PC-3 (cell line): ENCODE data around the gene ESR2. TPM values are rescaled to one million over a fixed set of nuclear protein-coding genes. Genes with fewer than 3 reads are reported as not detected.

Experiments
- ATAC-seq: fragments of 200-7000 bp; cut with Tn5 transposase; 2 replicates; pipeline ENCODE4 v1.9.1; 2020; ENCODE audit warnings: mild to moderate bottlenecking, moderate library complexity
- BruUV-seq: library from RNA; stranded (reverse); fragments of 400-500 nt; replicated peaks from 2 replicates; lab custom pipeline; 2021; lab: Mats Ljungman, UMichigan
- CTCF ChIA-PET: fragments of 300-600 bp; sonication (Branson Sonifier 250); formaldehyde crosslinking; loops from one replicate; lab custom pipeline; 2022; ENCODE audit warnings: antibody characterized with exemption; lab: Charles Lee
- POLR2A ChIA-PET: fragments of 300-600 bp; sonication (Branson Sonifier 250); formaldehyde crosslinking; loops from one replicate; lab custom pipeline; 2022; ENCODE audit warnings: antibody characterized with exemption; ENCODE audit not compliant: unreplicated experiment; lab: Charles Lee
- DNase-seq: peaks from one replicate; pipeline ENCODE4 v3.0.0-alpha.2; 2015
- H2AFZ ChIP-seq: fragments of 300-600 bp; sonication (generic); 2 replicates; pipeline ENCODE4 v1.6.0; 2016; ENCODE audit warnings: antibody characterized with exemption, low read length
- H3F3A ChIP-seq: fragments of 300-600 bp; sonication (generic); one replicate; pipeline ENCODE4 v1.6.0; 2017; ENCODE audit warnings: antibody characterized with exemption, low read length, control low read depth, mild to moderate bottlenecking; ENCODE audit not compliant: unreplicated experiment
- H3K27ac ChIP-seq: fragments of 300-600 bp; sonication (generic); 2 replicates; pipeline ENCODE4 v1.5.1; 2016; ENCODE audit warnings: mild to moderate bottlenecking, low read length
- H3K27me3 ChIP-seq: fragments of 300-600 bp; sonication (generic); 2 replicates; pipeline ENCODE4 v1.6.1; 2016; ENCODE audit warnings: low read length, mixed read lengths
- H3K36me3 ChIP-seq: fragments of 300-600 bp; sonication (generic); 2 replicates; pipeline ENCODE4 v1.6.1; 2016; ENCODE audit warnings: low read depth, mixed run types, low read length, mixed read lengths
- H3K4me1 ChIP-seq: fragments of 300-600 bp; sonication (generic); 2 replicates; pipeline ENCODE4 v1.5.1; 2016; ENCODE audit warnings: low read length; ENCODE audit not compliant: insufficient read depth
- H3K4me2 ChIP-seq: fragments of 300-600 bp; sonication (generic); 2 replicates; pipeline ENCODE4 v1.6.0; 2016; ENCODE audit warnings: low read length
- H3K4me3 ChIP-seq: fragments of 300-600 bp; sonication (generic); 2 replicates; pipeline ENCODE4 v1.5.1; 2016; ENCODE audit warnings: mild to moderate bottlenecking, low read length, mixed read lengths
- H3K79me2 ChIP-seq: fragments of 300-600 bp; sonication (generic); 2 replicates; pipeline ENCODE4 v1.6.1; 2017; ENCODE audit warnings: low read length, mixed read lengths
- H3K9ac ChIP-seq: fragments of 300-600 bp; sonication (generic); 2 replicates; pipeline ENCODE4 v1.6.0; 2016; ENCODE audit warnings: mild to moderate bottlenecking, low read length
- H3K9me2 ChIP-seq: fragments of 300-600 bp; sonication (generic); replicated peaks from 2 replicates; pipeline ENCODE4 v1.6.1; 2016; ENCODE audit warnings: mixed run types, low read length, mixed read lengths
- H3K9me3 ChIP-seq: fragments of 300-600 bp; sonication (generic); 2 replicates; pipeline ENCODE4 v1.6.1; 2016; ENCODE audit warnings: low read length, mixed read lengths
- H4K20me1 ChIP-seq: fragments of 300-600 bp; sonication (generic); 2 replicates; pipeline ENCODE4 v1.6.1; 2016; ENCODE audit warnings: low read length, mixed read lengths
- CTCF ChIP-seq: fragments of 300-600 bp; sonication (generic); conservative IDR thresholded peaks from 2 replicates; pipeline ENCODE4 v1.5.1; 2017; ENCODE audit warnings: antibody characterized with exemption, low read depth, mild to moderate bottlenecking, low read length
- EZH2 ChIP-seq: fragments of 300-600 bp; sonication (generic); IDR thresholded peaks from one replicate; pipeline ENCODE4 v1.6.1; 2017; ENCODE audit warnings: antibody characterized with exemption, mild to moderate bottlenecking, low read length; ENCODE audit not compliant: unreplicated experiment
- EZH2phosphoT487 ChIP-seq: fragments of 300-600 bp; sonication (generic); IDR thresholded peaks from 2 replicates; pipeline ENCODE4 v1.6.1; 2018; ENCODE audit warnings: mild to moderate bottlenecking, antibody characterized with exemption, low read length, borderline replicate concordance
- intact Hi-C: fragments of 100-400 bp; cut with micrococcal nuclease; formaldehyde crosslinking; loops from 2 replicates; pipeline ENCODE4 v1.9.0; 2023
- total RNA-seq: library from RNA; depleted of rRNA; stranded (reverse); fragments of >200 nt; gene quantifications from 2 replicates; pipeline ENCODE4 v1.2.3, GENCODE V29; 2014

Gene ESR2
- total RNA-seq, 1 experiment from 2014 or later, result 0.18 TPM

DNA sequence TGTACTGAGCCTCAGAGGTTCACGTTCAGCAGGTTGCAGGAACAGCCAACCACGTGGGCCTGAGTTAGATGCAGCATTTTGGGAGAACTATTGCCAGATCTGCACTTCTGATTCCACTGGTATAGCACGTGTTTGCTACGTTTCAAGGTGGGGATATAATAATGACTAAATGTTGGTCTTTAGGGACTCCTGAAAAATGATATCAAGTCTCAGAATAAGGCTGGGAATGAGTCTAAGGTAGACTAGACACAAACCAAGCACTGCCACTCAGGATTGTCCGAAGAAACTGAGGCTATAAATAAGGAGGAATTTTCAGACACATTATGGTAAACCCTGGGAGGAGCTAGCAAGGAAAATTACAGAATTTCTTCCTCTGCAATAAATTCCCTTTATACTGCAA lies 98.1 kb downstream of the ESR2 start:
- Histone ChIP-seq H3K36me3 (no peaks in the 10 kb centered on the region), H3K9ac (no peak overlapping the region), H3K9me3 (no peaks in the 10 kb centered on the region), H4K20me1 (no peaks in the 10 kb centered on the region), H3K4me3 (no peak overlapping the region), H3K27me3 (no peaks in the 10 kb centered on the region), H3K27ac (no peak overlapping the region), H3K79me2 (no peaks in the 10 kb centered on the region), H3K9me2 (no peaks in the 10 kb centered on the region), H3K4me1 (peaks cover 4% of the 10 kb centered on the region; the same call in 1 of the 2 replicates), H3K4me2 (no peak overlapping the region), H2AFZ (no peak overlapping the region), H3F3A (no peaks in the 10 kb centered on the region)
- intact Hi-C loops, result no loop called here
- POLR2A ChIA-PET, result no interaction called here
- ATAC-seq, result no peak
- CTCF ChIA-PET, result interaction anchor here (0.6 kb wide), 1 partner anchor 147 kb away, joined by 10 read pairs; no protein-coding TSS in a partner anchor
- TF ChIP-seq EZH2phosphoT487 (no peak), CTCF (no peak)
- no peak for DNase-seq
- BruUV-seq, result no TSS peak

- BruUV-seq, result no TSS peak
- no peak overlapping the region for H3K4me3 ChIP-seq
- H3K27ac ChIP-seq, result no peak overlapping the region
These were observed 99.0 kb downstream of the ESR2 start for GRCh38 chr14:64195199-64195598.

DNA sequence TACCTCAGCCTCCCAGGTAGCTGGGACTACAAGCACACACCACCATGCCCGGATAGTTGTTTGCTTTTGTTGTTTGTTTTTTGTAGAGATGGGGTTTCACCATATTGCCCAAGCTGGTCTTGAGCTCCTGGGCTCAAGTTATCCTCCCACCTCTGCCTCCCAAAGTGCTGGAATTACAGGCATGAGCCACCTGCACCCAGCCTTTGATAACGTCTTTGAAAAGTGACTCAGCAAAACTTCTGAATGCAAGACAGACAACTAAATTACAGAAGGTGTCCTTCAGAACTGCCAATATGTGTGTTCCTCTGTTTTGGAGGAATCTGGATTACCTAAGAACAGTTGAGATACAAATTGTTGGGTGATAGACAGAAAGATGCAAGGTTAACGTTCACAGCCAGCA lies 99.8 kb downstream of the ESR2 start:
- H3K4me2 ChIP-seq, result no peak overlapping the region
- no peaks in the 10 kb centered on the region for H3K27me3 ChIP-seq
- ChIA-PET CTCF (no interaction called here), POLR2A (no interaction called here)
- H3K9me3 ChIP-seq, result no peaks in the 10 kb centered on the region
- H2AFZ ChIP-seq, result no peak overlapping the region
- H3K9me2 ChIP-seq, result no peaks in the 10 kb centered on the region
- H3F3A ChIP-seq, result no peaks in the 10 kb centered on the region
- no peaks in the 10 kb centered on the region for H4K20me1 ChIP-seq
- H3K4me1 ChIP-seq, result peaks cover 4% of the 10 kb centered on the region; the same call in 1 of the 2 replicates
- H3K79me2 ChIP-seq, result no peaks in the 10 kb centered on the region
- no peak overlapping the region for H3K4me3 ChIP-seq
- no peaks in the 10 kb centered on the region for H3K36me3 ChIP-seq
- no TSS peak for BruUV-seq
- no peak for TF ChIP-seq CTCF
- TF ChIP-seq EZH2phosphoT487, result no peak
- TF ChIP-seq EZH2, result no peak
- no peak overlapping the region for H3K27ac ChIP-seq
- no peak overlapping the region for H3K9ac ChIP-seq
- intact Hi-C loops, result no loop called here
- ATAC-seq (no peak), DNase-seq (no peak)

More at GRCh38 chr14:64195199-64195598, 99.0 kb downstream of the ESR2 start:
- Histone ChIP-seq H2AFZ (no peak overlapping the region), H3K27me3 (no peaks in the 10 kb centered on the region), H3K9me2 (no peaks in the 10 kb centered on the region), H3K4me2 (no peak overlapping the region), H3K9ac (no peak overlapping the region), H3K79me2 (no peaks in the 10 kb centered on the region), H3F3A (no peaks in the 10 kb centered on the region), H3K4me1 (peaks cover 4% of the 10 kb centered on the region; the same call in 1 of the 2 replicates), H3K36me3 (no peaks in the 10 kb centered on the region), H4K20me1 (no peaks in the 10 kb centered on the region), H3K9me3 (no peaks in the 10 kb centered on the region)
- no peak for DNase-seq
- TF ChIP-seq EZH2phosphoT487 (no peak), EZH2 (no peak)
- intact Hi-C loops, result no loop called here
- POLR2A ChIA-PET, result no interaction called here
- ATAC-seq, result no peak
- CTCF ChIA-PET, result no interaction called here
